GM23338 (cell line): ENCODE data around the gene TRDMT1. TPM values are rescaled to one million over a fixed set of nuclear protein-coding genes. Genes with fewer than 3 reads are reported as not detected.

Source experiments
- ATAC-seq: fragments of 200-7000 bp; cut with Tn5 transposase; 3 replicates; pipeline ENCODE4 v1.9.1; 2020
- DNase-seq: peaks from one replicate; pipeline ENCODE4 v3.0.0-alpha.2; 2015; ENCODE audit warnings: low spot score
- H2AFZ ChIP-seq: fragments of 200-600 bp; sonication (generic); 2 replicates; pipeline ENCODE4 v1.8.0; 2016; ENCODE audit warnings: antibody characterized with exemption, mild to moderate bottlenecking, moderate library complexity
- H3F3A ChIP-seq: fragments of 200-600 bp; sonication (generic); replicated peaks from 2 replicates; pipeline ENCODE4 v1.8.0; 2017; ENCODE audit warnings: antibody characterized with exemption, mixed run types, low read depth
- H3K27ac ChIP-seq: fragments of 200-600 bp; sonication (generic); 2 replicates; pipeline ENCODE4 v1.6.1; 2016; ENCODE audit warnings: low read depth
- H3K27me3 ChIP-seq: fragments of 200-600 bp; sonication (generic); 2 replicates; pipeline ENCODE4 v1.8.0; 2016; ENCODE audit warnings: mild to moderate bottlenecking, mixed run types, moderate library complexity; ENCODE audit not compliant: insufficient read depth
- H3K36me3 ChIP-seq: fragments of 200-600 bp; sonication (generic); 2 replicates; pipeline ENCODE4 v1.8.0; 2016; ENCODE audit warnings: mild to moderate bottlenecking; ENCODE audit not compliant: insufficient read depth
- H3K4me1 ChIP-seq: fragments of 200-600 bp; sonication (generic); 2 replicates; pipeline ENCODE4 v1.8.0; 2016; ENCODE audit warnings: mild to moderate bottlenecking, moderate library complexity; ENCODE audit not compliant: insufficient read depth
- H3K4me2 ChIP-seq: fragments of 200-600 bp; sonication (generic); 2 replicates; pipeline ENCODE4 v1.7.1; 2017; ENCODE audit warnings: mixed run types
- H3K4me3 ChIP-seq: fragments of 200-600 bp; sonication (generic); 2 replicates; pipeline ENCODE4 v1.6.1; 2016; ENCODE audit warnings: mixed run types
- H3K79me2 ChIP-seq: fragments of 200-600 bp; sonication (generic); replicated peaks from 2 replicates; pipeline ENCODE4 v1.8.0; 2017; ENCODE audit warnings: mild to moderate bottlenecking; ENCODE audit not compliant: insufficient read depth
- H3K9me2 ChIP-seq: fragments of 200-600 bp; sonication (generic); 2 replicates; pipeline ENCODE4 v1.8.0; 2017; ENCODE audit not compliant: insufficient read depth
- H4K20me1 ChIP-seq: fragments of 200-600 bp; sonication (generic); replicated peaks from 2 replicates; pipeline ENCODE4 v1.8.0; 2017; ENCODE audit warnings: mild to moderate bottlenecking; ENCODE audit not compliant: insufficient read depth
- H3K27ac Mint-ChIP-seq: 2 replicates; pipeline ENCODE4 v1.8.0; 2020; ENCODE audit warnings: inconsistent platforms, mild to moderate bottlenecking, moderate library complexity, mixed read lengths
- H3K27me3 Mint-ChIP-seq: 3 replicates; pipeline ENCODE4 v1.8.0; 2022; ENCODE audit warnings: low read depth, mild to moderate bottlenecking, moderate library complexity, mixed read lengths, inconsistent platforms; ENCODE audit not compliant: insufficient read depth, poor library complexity
- H3K36me3 Mint-ChIP-seq: 3 replicates; pipeline ENCODE4 v1.8.0; 2021; ENCODE audit warnings: low read depth, mild to moderate bottlenecking, inconsistent platforms, moderate library complexity, mixed read lengths
- H3K4me1 Mint-ChIP-seq: 3 replicates; pipeline ENCODE4 v1.8.0; 2020; ENCODE audit warnings: mild to moderate bottlenecking, inconsistent platforms, mixed read lengths
- H3K4me3 Mint-ChIP-seq: 3 replicates; pipeline ENCODE4 v1.8.0; 2021; ENCODE audit warnings: moderate library complexity, mild to moderate bottlenecking, inconsistent platforms, mixed read lengths
- H3K9me3 Mint-ChIP-seq: 3 replicates; pipeline ENCODE4 v1.8.0; 2020; ENCODE audit warnings: moderate library complexity, mild to moderate bottlenecking, inconsistent platforms, mixed read lengths
- EZH2 ChIP-seq: fragments of 200-600 bp; sonication (generic); IDR thresholded peaks from one replicate; pipeline ENCODE4 v1.8.0; 2017; ENCODE audit warnings: antibody characterized with exemption, mild to moderate bottlenecking, low read depth; ENCODE audit not compliant: unreplicated experiment
- JUNB ChIP-seq: IDR thresholded peaks from one replicate; pipeline ENCODE4 v1.6.1; 2016; ENCODE audit warnings: antibody characterized with exemption; ENCODE audit not compliant: unreplicated experiment
- NANOG ChIP-seq: IDR thresholded peaks from 2 replicates; pipeline ENCODE4 v1.6.1; 2016; ENCODE audit warnings: antibody characterized with exemption, borderline replicate concordance
- POLR2AphosphoS5 ChIP-seq: IDR thresholded peaks from 2 replicates; pipeline ENCODE4 v1.6.1; 2016; ENCODE audit warnings: antibody characterized with exemption, low read depth
- STAT1 ChIP-seq: IDR thresholded peaks from one replicate; pipeline ENCODE4 v1.6.1; 2016; ENCODE audit warnings: antibody characterized with exemption; ENCODE audit not compliant: unreplicated experiment
- ZNF331 ChIP-seq: fragments of 250-450 bp; sonication (Bioruptor Pico); IDR thresholded peaks from 2 replicates; pipeline ENCODE4 v1.5.0; 2020; ENCODE audit warnings: low read depth, mild to moderate bottlenecking, moderate library complexity
- ZNF462 ChIP-seq: fragments of 250-450 bp; sonication (Bioruptor Pico); IDR thresholded peaks from 2 replicates; pipeline ENCODE4 v1.5.0; 2020; ENCODE audit warnings: mild to moderate bottlenecking, moderate library complexity
- polyA plus RNA-seq: library from polyadenylated mRNA; unstranded; fragments of >200 nt; fragmentation: Nextera tagmentation; extraction: Ambion mirVana; gene quantifications from 2 replicates; pipeline ENCODE4 v1.2.1, GENCODE V29; 2016
- total RNA-seq: library from RNA; depleted of rRNA; stranded (reverse); fragments of >200 nt; shearing (Covaris generic); gene quantifications from 2 replicates; pipeline ENCODE4 v1.2.3, GENCODE V29; 2014

Gene TRDMT1
- total and polyA plus RNA-seq, 2 experiments from 2014 or later = 16.0 to 37.7 TPM

- TF ChIP-seq ZNF462 (CRISPR knock-in tag) (no peak), EZH2 (no peak), STAT1 (no peak), NANOG (no peak), ZNF331 (CRISPR knock-in tag) (no peak), JUNB (no peak)
These were observed 14.3 kb upstream of the TRDMT1 start (continued) for GRCh38 chr10:17215782-17216122.

GRCh38 chr10:17214971-17215781 lies 13.7 kb upstream of the TRDMT1 start:
- Histone ChIP-seq H3F3A (no peaks in the 10 kb centered on the region), H3K4me2 (no peak overlapping the region), H3K4me3 (no peak overlapping the region), H2AFZ (0 out of 2 replicates have a peak overlapping the region, but pooled peaks have one; percentile 9), H3K79me2 (no peaks in the 10 kb centered on the region), H3K9me2 (no peaks in the 10 kb centered on the region), H4K20me1 (no peaks in the 10 kb centered on the region), H3K27me3 (no peaks in the 10 kb centered on the region), H3K27ac (peak overlapping the region; percentile 22; the same call in 1 of the 2 replicates), H3K4me1 (peaks cover 22% of the 10 kb centered on the region), H3K36me3 (no peaks in the 10 kb centered on the region)
- Mint-ChIP-seq H3K9me3 (peaks cover 3% of the 10 kb centered on the region; the same call in 1 of the 3 replicates), H3K27ac (peak overlapping the region; percentile 28; the same call in 1 of the 2 replicates), H3K36me3 (no peaks in the 10 kb centered on the region; the same call in 2 of the 3 replicates), H3K4me1 (peaks cover 42% of the 10 kb centered on the region), H3K27me3 (peaks cover 6% of the 10 kb centered on the region), H3K4me3 (no peak overlapping the region)
- no peak for DNase-seq
- no peak for ATAC-seq
- TF ChIP-seq POLR2AphosphoS5 (no peak), ZNF331 (CRISPR knock-in tag) (no peak), JUNB (no peak), ZNF462 (CRISPR knock-in tag) (no peak)
